ENCODE measurements around the gene TGFBR3L. TPM values are rescaled to one million over a fixed set of nuclear protein-coding genes. Genes with fewer than 3 reads are reported as not detected.

TGFBR3L gene
- total RNA-seq, 2 donors from 2014 or later = not detected

- Histone ChIP-seq H3K27ac (no peak overlapping the region), H3K27me3 (replicated peaks; ENCODE audit: insufficient read depth) (peaks cover 6% of the 10 kb centered on the region), H3K36me3 (no peaks in the 10 kb centered on the region), H3K9me3 (no peaks in the 10 kb centered on the region), H3K4me1 (ENCODE audit: control insufficient read depth in 1 of 2, low read depth in 2 of 2) (peaks cover 8 to 24% of the 10 kb centered on the region in 2 donors), H3K4me3 (no peak overlapping the region)
- no peak for TF ChIP-seq CTCF (IDR thresholded peaks at IDR 0.05)
- DNase-seq (ENCODE audit: low spot score) (no peak), ATAC-seq (ENCODE audit: insufficient number of reproducible peaks, low FRiP score, low read depth) (no peak)
Observed at GRCh38 chr19:7874897-7875273, 39.7 kb upstream of the TGFBR3L start.

GRCh38 chr19:7877249-7877836 is 37.3 kb upstream of the TGFBR3L start:
- peaks cover 6% of the 10 kb centered on the region for H3K27me3 ChIP-seq (replicated peaks; ENCODE audit: insufficient read depth)
- DNase-seq (ENCODE audit: low spot score) (no peak), ATAC-seq (ENCODE audit: insufficient number of reproducible peaks, low FRiP score, low read depth) (no peak)
- H3K36me3 ChIP-seq = no peaks in the 10 kb centered on the region
- no peaks in the 10 kb centered on the region for H3K9me3 ChIP-seq
- H3K4me3 ChIP-seq = no peak overlapping the region
- no peak for TF ChIP-seq CTCF (IDR thresholded peaks at IDR 0.05)
- H3K4me1 ChIP-seq (ENCODE audit: control insufficient read depth in 1 of 2, low read depth in 2 of 2) = peaks cover 0 to 14% of the 10 kb centered on the region in 2 donors
- no peak overlapping the region for H3K27ac ChIP-seq

- DNase-seq (ENCODE audit: low spot score) (no peak), ATAC-seq (ENCODE audit: insufficient number of reproducible peaks, low FRiP score, low read depth) (no peak)
- Histone ChIP-seq H3K27ac (no peak overlapping the region), H3K4me1 (ENCODE audit: control insufficient read depth in 1 of 2, low read depth in 2 of 2) (peaks cover 0 to 4% of the 10 kb centered on the region in 2 donors), H3K27me3 (replicated peaks; ENCODE audit: insufficient read depth) (no peaks in the 10 kb centered on the region), H3K4me3 (no peak overlapping the region), H3K9me3 (no peaks in the 10 kb centered on the region), H3K36me3 (no peaks in the 10 kb centered on the region)
- no peak for TF ChIP-seq CTCF (IDR thresholded peaks at IDR 0.05)
Observed at GRCh38 chr19:7879111-7879807, 35.4 kb upstream of the TGFBR3L start.

- H3K4me1 ChIP-seq (ENCODE audit: control insufficient read depth in 1 of 2, low read depth in 2 of 2) = no peaks in the 10 kb centered on the region
- no peak overlapping the region for H3K27ac ChIP-seq
- DNase-seq (ENCODE audit: low spot score) (no peak), ATAC-seq (ENCODE audit: insufficient number of reproducible peaks, low FRiP score, low read depth) (no peak)
- TF ChIP-seq CTCF (IDR thresholded peaks at IDR 0.05) = no peak
- H3K27me3 ChIP-seq (replicated peaks; ENCODE audit: insufficient read depth) = no peaks in the 10 kb centered on the region
- no peaks in the 10 kb centered on the region for H3K9me3 ChIP-seq
- no peak overlapping the region for H3K4me3 ChIP-seq
- H3K36me3 ChIP-seq = no peaks in the 10 kb centered on the region
Observed at GRCh38 chr19:7879836-7880235, 34.8 kb upstream of the TGFBR3L start.

- no peak for TF ChIP-seq CTCF (IDR thresholded peaks at IDR 0.05)
- H3K27ac ChIP-seq = no peak overlapping the region
- H3K4me1 ChIP-seq (ENCODE audit: control insufficient read depth in 1 of 2, low read depth in 2 of 2) = no peaks in the 10 kb centered on the region
- no peaks in the 10 kb centered on the region for H3K36me3 ChIP-seq
- no peaks in the 10 kb centered on the region for H3K9me3 ChIP-seq
- no peak for DNase-seq (ENCODE audit: low spot score)
- no peak overlapping the region for H3K4me3 ChIP-seq
- ATAC-seq (ENCODE audit: insufficient number of reproducible peaks, low FRiP score, low read depth) = no peak
- H3K27me3 ChIP-seq (replicated peaks; ENCODE audit: insufficient read depth) = no peaks in the 10 kb centered on the region
Observed at GRCh38 chr19:7881910-7882309, 32.7 kb upstream of the TGFBR3L start.
